HepG2 (cell line): ENCODE measurements around the gene ADM5. TPM values are rescaled to one million over a fixed set of nuclear protein-coding genes. Genes with fewer than 3 reads are reported as not detected.

Experiments used
- CENPT ChIP-seq: sonication (generic); formaldehyde crosslinking; IDR thresholded peaks from 2 replicates; pipeline ENCODE4 v1.8.0; 2022; ENCODE audit warnings: low read depth, mild to moderate bottlenecking, moderate library complexity, missing genetic modification reagents
- ETV5 ChIP-seq: IDR thresholded peaks from 2 replicates; pipeline ENCODE4 v1.6.1; 2018; ENCODE audit warnings: missing biosample characterization, missing genetic modification reagents, inconsistent platforms, borderline replicate concordance
- FOXA3 ChIP-seq: IDR thresholded peaks from 2 replicates; pipeline ENCODE4 v1.6.1; 2016; ENCODE audit warnings: missing genetic modification reagents, missing compliant biosample characterization
- GTF2F1 ChIP-seq: fragments of 150-350 bp; IDR thresholded peaks from 2 replicates; pipeline ENCODE4 v1.6.1; 2014; ENCODE audit warnings: low read length
- HCFC1 ChIP-seq: fragments of 150-350 bp; IDR thresholded peaks from 2 replicates; pipeline ENCODE4 v1.6.1; 2014; ENCODE audit warnings: low read depth, low read length
- MEIS2 ChIP-seq: sonication (generic); formaldehyde crosslinking; IDR thresholded peaks from 2 replicates; pipeline ENCODE4 v1.9.0; 2021; ENCODE audit warnings: mild to moderate bottlenecking, missing genetic modification reagents
- MYC ChIP-seq: sonication (generic); formaldehyde crosslinking; IDR thresholded peaks from 2 replicates; pipeline ENCODE4 v1.9.0; 2021; ENCODE audit warnings: missing genetic modification reagents, borderline replicate concordance
- NPAS2 ChIP-seq: sonication (generic); formaldehyde crosslinking; IDR thresholded peaks from 2 replicates; pipeline ENCODE4 v1.8.0; 2022; ENCODE audit warnings: mild to moderate bottlenecking, missing genetic modification reagents, borderline replicate concordance
- PITX1 ChIP-seq: sonication (generic); formaldehyde crosslinking; IDR thresholded peaks from 2 replicates; pipeline ENCODE4 v1.5.1; 2020; ENCODE audit warnings: mild to moderate bottlenecking, missing genetic modification reagents
- RXRB ChIP-seq: IDR thresholded peaks from 2 replicates; pipeline ENCODE4 v1.6.1; 2016; ENCODE audit warnings: borderline replicate concordance, missing genetic modification reagents, missing compliant biosample characterization
- TBP ChIP-seq: sonication (generic); formaldehyde crosslinking; IDR thresholded peaks from 2 replicates; pipeline ENCODE4 v1.5.0; 2020; ENCODE audit warnings: missing genetic modification reagents
- ZBTB21 ChIP-seq: sonication (generic); formaldehyde crosslinking; IDR thresholded peaks from 2 replicates; pipeline ENCODE4 v1.4.0; 2020; ENCODE audit warnings: missing genetic modification reagents
- ZFP82 ChIP-seq: sonication (generic); formaldehyde crosslinking; IDR thresholded peaks from 2 replicates; pipeline ENCODE4 v1.5.1; 2020; ENCODE audit warnings: mild to moderate bottlenecking, missing genetic modification reagents, borderline replicate concordance
- ZNF230 ChIP-seq: sonication (generic); formaldehyde crosslinking; IDR thresholded peaks from 2 replicates; pipeline ENCODE4 v1.4.0; 2020; ENCODE audit warnings: mild to moderate bottlenecking, missing genetic modification reagents
- ZNF777 ChIP-seq: sonication (generic); formaldehyde crosslinking; IDR thresholded peaks from 2 replicates; pipeline ENCODE4 v1.4.0; 2020; ENCODE audit warnings: missing genetic modification reagents
- ZSCAN22 ChIP-seq: sonication (generic); formaldehyde crosslinking; IDR thresholded peaks from 2 replicates; pipeline ENCODE4 v1.4.0; 2020; ENCODE audit warnings: mild to moderate bottlenecking, missing genetic modification reagents
- polyA plus RNA-seq, 8 experiments: library from polyadenylated mRNA; depleted of rRNA in 3 of 8; stranded (reverse) in 7 of 8; unstranded in 1 of 8; fragments of >200 nt; fragmentation: Illumina TruSeq in 4 of 8; extraction: Trizol in 4 of 8; gene quantifications; 2 replicates each; pipeline versions ENCODE4 v1.2.1 to v1.2.3, GENCODE V29; 2011 to 2016; ENCODE audit warnings: low read depth in 4 of 8, missing spikeins in 1 of 8, mixed read lengths in 1 of 8; ENCODE audit not compliant: insufficient read depth in 1 of 8
- total RNA-seq, 5 experiments: library from RNA; depleted of rRNA; stranded (reverse); fragments of >200 nt; fragmentation: Illumina TruSeq; extraction: Trizol; gene quantifications; 2 replicates each; pipeline ENCODE4 v1.2.3, GENCODE V29; 2016; ENCODE audit warnings: low read depth in 1 of 5
- TF ChIP-seq, protein P1 (sequence below), 2 experiments: fragments of 450-650 bp in 1 of 2; sonication (generic) in 1 of 2; formaldehyde crosslinking in 1 of 2; IDR thresholded peaks; 2 replicates each; pipeline versions ENCODE4 v1.6.1 to v1.8.0; 2016 to 2022; ENCODE audit warnings: antibody characterized with exemption in 1 of 2, mild to moderate bottlenecking in 1 of 2, missing genetic modification reagents in 1 of 2
- TF ChIP-seq, protein P2 (sequence below): IDR thresholded peaks from 2 replicates; pipeline ENCODE4 v1.6.1; 2012; ENCODE audit warnings: inconsistent platforms
- TF ChIP-seq, protein P3 (sequence below): sonication (generic); formaldehyde crosslinking; conservative IDR thresholded peaks from 2 replicates; pipeline ENCODE4 v1.8.0; 2022; ENCODE audit warnings: missing genetic modification reagents

The ADM5 gene
- total and polyA plus RNA-seq, 2 of the 13 experiments (the other 11 are each of a cell fraction or from before 2014, with no cell fraction given): 2.7 to 4.1 TPM

DNA sequence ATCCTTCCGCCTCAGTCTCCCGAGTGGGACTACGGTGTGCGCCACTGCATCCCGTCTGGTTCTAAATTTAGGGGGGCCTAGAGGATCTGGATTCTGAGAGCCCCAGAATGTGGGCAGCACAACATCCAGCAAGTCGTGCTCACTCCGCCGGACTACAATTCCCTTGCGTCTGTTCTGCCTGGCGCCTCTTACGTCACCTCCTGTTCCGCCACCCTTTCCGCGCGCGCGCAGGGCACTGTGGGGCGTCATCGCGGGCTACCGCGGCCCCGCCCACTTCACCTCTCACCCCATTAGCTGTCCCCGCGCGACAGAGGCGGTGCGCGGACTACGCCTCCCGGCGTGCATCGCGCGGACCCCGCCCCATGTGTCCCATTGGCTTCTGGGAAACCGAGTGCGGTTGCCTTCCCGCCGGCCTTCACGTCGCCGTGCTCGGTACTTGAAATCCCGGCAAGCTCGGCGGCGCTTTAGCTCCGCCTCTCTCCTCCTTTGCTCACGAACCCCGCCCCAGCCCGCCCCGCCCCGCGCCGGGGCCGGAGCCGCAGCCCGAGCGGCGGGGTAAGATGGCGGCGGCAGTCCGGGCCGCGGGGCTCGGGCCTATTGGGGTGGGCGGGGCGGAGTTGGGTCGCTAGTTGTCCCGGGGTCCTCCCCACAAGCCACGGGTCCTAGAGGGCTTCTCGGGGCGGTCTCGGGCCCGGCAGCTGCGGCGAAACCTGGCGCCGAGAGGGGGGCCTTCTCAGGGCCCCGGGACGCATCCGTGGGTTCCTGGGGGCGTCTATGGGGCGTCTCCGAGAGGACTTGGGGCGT lies 47.5 kb upstream of the ADM5 start, which contains the start of gene SCAF1 (continued):
- TF ChIP-seq, protein P1, sequence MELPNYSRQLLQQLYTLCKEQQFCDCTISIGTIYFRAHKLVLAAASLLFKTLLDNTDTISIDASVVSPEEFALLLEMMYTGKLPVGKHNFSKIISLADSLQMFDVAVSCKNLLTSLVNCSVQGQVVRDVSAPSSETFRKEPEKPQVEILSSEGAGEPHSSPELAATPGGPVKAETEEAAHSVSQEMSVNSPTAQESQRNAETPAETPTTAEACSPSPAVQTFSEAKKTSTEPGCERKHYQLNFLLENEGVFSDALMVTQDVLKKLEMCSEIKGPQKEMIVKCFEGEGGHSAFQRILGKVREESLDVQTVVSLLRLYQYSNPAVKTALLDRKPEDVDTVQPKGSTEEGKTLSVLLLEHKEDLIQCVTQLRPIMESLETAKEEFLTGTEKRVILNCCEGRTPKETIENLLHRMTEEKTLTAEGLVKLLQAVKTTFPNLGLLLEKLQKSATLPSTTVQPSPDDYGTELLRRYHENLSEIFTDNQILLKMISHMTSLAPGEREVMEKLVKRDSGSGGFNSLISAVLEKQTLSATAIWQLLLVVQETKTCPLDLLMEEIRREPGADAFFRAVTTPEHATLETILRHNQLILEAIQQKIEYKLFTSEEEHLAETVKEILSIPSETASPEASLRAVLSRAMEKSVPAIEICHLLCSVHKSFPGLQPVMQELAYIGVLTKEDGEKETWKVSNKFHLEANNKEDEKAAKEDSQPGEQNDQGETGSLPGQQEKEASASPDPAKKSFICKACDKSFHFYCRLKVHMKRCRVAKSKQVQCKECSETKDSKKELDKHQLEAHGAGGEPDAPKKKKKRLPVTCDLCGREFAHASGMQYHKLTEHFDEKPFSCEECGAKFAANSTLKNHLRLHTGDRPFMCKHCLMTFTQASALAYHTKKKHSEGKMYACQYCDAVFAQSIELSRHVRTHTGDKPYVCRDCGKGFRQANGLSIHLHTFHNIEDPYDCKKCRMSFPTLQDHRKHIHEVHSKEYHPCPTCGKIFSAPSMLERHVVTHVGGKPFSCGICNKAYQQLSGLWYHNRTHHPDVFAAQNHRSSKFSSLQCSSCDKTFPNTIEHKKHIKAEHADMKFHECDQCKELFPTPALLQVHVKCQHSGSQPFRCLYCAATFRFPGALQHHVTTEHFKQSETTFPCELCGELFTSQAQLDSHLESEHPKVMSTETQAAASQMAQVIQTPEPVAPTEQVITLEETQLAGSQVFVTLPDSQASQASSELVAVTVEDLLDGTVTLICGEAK (IDR thresholded peaks at IDR 0.05): no peak
- TF ChIP-seq, protein P1 (CRISPR knock-in tag; IDR thresholded peaks at IDR 0.05): peak; percentile 79; the same call in 1 of the 2 replicates
- TF ChIP-seq FOXA3 (CRISPR knock-in tag): peak; percentile 68; the same call in 1 of the 2 replicates
- TF ChIP-seq ZNF230 (CRISPR knock-in tag): 0 out of 2 replicates have a peak, but pooled peaks have one; percentile 39
- TF ChIP-seq GTF2F1: 0 out of 2 replicates have a peak, but pooled peaks have one; percentile 47
- peak; percentile 43; the same call in 1 of the 2 replicates for TF ChIP-seq MEIS2
- TF ChIP-seq, protein P2, sequence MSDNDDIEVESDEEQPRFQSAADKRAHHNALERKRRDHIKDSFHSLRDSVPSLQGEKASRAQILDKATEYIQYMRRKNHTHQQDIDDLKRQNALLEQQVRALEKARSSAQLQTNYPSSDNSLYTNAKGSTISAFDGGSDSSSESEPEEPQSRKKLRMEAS: peak; percentile 67
- TF ChIP-seq MYC: peak; percentile 81
- no peak for TF ChIP-seq CENPT (CRISPR knock-in tag)
- TF ChIP-seq, protein P3, sequence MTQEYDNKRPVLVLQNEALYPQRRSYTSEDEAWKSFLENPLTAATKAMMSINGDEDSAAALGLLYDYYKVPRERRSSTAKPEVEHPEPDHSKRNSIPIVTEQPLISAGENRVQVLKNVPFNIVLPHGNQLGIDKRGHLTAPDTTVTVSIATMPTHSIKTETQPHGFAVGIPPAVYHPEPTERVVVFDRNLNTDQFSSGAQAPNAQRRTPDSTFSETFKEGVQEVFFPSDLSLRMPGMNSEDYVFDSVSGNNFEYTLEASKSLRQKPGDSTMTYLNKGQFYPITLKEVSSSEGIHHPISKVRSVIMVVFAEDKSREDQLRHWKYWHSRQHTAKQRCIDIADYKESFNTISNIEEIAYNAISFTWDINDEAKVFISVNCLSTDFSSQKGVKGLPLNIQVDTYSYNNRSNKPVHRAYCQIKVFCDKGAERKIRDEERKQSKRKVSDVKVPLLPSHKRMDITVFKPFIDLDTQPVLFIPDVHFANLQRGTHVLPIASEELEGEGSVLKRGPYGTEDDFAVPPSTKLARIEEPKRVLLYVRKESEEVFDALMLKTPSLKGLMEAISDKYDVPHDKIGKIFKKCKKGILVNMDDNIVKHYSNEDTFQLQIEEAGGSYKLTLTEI (CRISPR knock-in tag): no peak
- TF ChIP-seq NPAS2 (CRISPR knock-in tag): no peak
- peak; percentile 36; the same call in 1 of the 2 replicates for TF ChIP-seq ZBTB21 (CRISPR knock-in tag)
- TF ChIP-seq PITX1 (CRISPR knock-in tag): no peak
- TF ChIP-seq ETV5: peak; percentile 55
- TF ChIP-seq RXRB (CRISPR knock-in tag): peak; percentile 99
- TF ChIP-seq ZSCAN22 (CRISPR knock-in tag): no peak
- 0 out of 2 replicates have a peak, but pooled peaks have one; percentile 23 for TF ChIP-seq ZNF777 (CRISPR knock-in tag)
- peak; percentile 86; the same call in 1 of the 2 replicates for TF ChIP-seq ZFP82 (CRISPR knock-in tag)
- TF ChIP-seq TBP (CRISPR knock-in tag): peak; percentile 87; the same call in 1 of the 2 replicates
- TF ChIP-seq HCFC1: peak; percentile 96
